ENCODE measurements around the gene RRM1.

The RRM1 gene

GRCh38 chr11:4074266-4074665, 20.3 kb upstream of the RRM1 start:
- no peak for TF ChIP-seq CTCF (IDR thresholded peaks at IDR 0.05; ENCODE audit: control insufficient read depth, extremely low read depth, insufficient read depth)
- no peak for DNase-seq (ENCODE audit: low read depth)

GRCh38 chr11:4076774-4077173, 17.8 kb upstream of the RRM1 start:
- DNase-seq (ENCODE audit: low read depth), result no peak
- H3K4me3 ChIP-seq (ENCODE audit: low read depth, low read length), result no peak overlapping the region
- TF ChIP-seq CTCF (IDR thresholded peaks at IDR 0.05; ENCODE audit: control insufficient read depth, extremely low read depth, insufficient read depth), result no peak

More at GRCh38 chr11:4074266-4074665, 20.3 kb upstream of the RRM1 start:
- no peak overlapping the region for H3K4me3 ChIP-seq (ENCODE audit: low read depth, low read length)

- DNase-seq (ENCODE audit: low read depth), result no peak
- TF ChIP-seq CTCF (IDR thresholded peaks at IDR 0.05; ENCODE audit: control insufficient read depth, extremely low read depth, insufficient read depth), result no peak
- no peak overlapping the region for H3K4me3 ChIP-seq (ENCODE audit: low read depth, low read length)
These were observed 11.4 kb upstream of the RRM1 start for GRCh38 chr11:4083198-4083597.

GRCh38 chr11:4084406-4085125, 10.0 kb upstream of the RRM1 start:
- DNase-seq (ENCODE audit: low read depth), result no peak
- TF ChIP-seq CTCF (IDR thresholded peaks at IDR 0.05; ENCODE audit: control insufficient read depth, extremely low read depth, insufficient read depth), result no peak
- H3K4me3 ChIP-seq (ENCODE audit: low read depth, low read length), result no peak overlapping the region

GRCh38 chr11:4085575-4085974, 9.0 kb upstream of the RRM1 start:
- no peak overlapping the region for H3K4me3 ChIP-seq (ENCODE audit: low read depth, low read length)
- DNase-seq (ENCODE audit: low read depth), result no peak
- TF ChIP-seq CTCF (IDR thresholded peaks at IDR 0.05; ENCODE audit: control insufficient read depth, extremely low read depth, insufficient read depth), result no peak

GRCh38 chr11:4086575-4087353, 7.8 kb upstream of the RRM1 start:
- no peak overlapping the region for H3K4me3 ChIP-seq (ENCODE audit: low read depth, low read length)
- TF ChIP-seq CTCF (IDR thresholded peaks at IDR 0.05; ENCODE audit: control insufficient read depth, extremely low read depth, insufficient read depth), result no peak
- DNase-seq (ENCODE audit: low read depth), result no peak
